Activated T-helper 2 cell treated with anti-CD3 and anti-CD28 coated beads, Interferon-gamma antibody, Interleukin-2, Interleukin-4, amounts not matched to agents 10 μg/mL and 5 μg/mL and 100 μg/mL, durations not matched to agents 14 hours and 24 hours and 36 hours (primary cell): ENCODE results near the gene ARMC9. TPM values are rescaled to one million over a fixed set of nuclear protein-coding genes. Genes with fewer than 3 reads are reported as not detected.

Source experiments
- DNase-seq: peaks from one replicate; pipeline ENCODE4 v3.0.0; 2021; ENCODE audit warnings: low spot score
- H3K27ac Mint-ChIP-seq: one replicate; pipeline ENCODE4 v1.8.0; 2021; ENCODE audit warnings: mixed read lengths
- H3K27me3 Mint-ChIP-seq: one replicate; pipeline ENCODE4 v1.8.0; 2021; ENCODE audit warnings: low read depth, mixed read lengths
- H3K36me3 Mint-ChIP-seq: one replicate; pipeline ENCODE4 v1.8.0; 2021; ENCODE audit warnings: low read depth, mixed read lengths
- H3K4me1 Mint-ChIP-seq: one replicate; pipeline ENCODE4 v1.8.0; 2021; ENCODE audit warnings: low read depth, mixed read lengths
- H3K4me3 Mint-ChIP-seq: one replicate; pipeline ENCODE4 v1.8.0; 2021; ENCODE audit warnings: low read depth, mild to moderate bottlenecking, moderate library complexity, mixed read lengths
- H3K9me3 Mint-ChIP-seq: one replicate; pipeline ENCODE4 v1.8.0; 2021; ENCODE audit warnings: mixed read lengths
- intact Hi-C: fragments of 100-400 bp; cut with micrococcal nuclease; formaldehyde crosslinking; loops from one replicate; pipeline ENCODE4 v1.15.1; 2023
- total RNA-seq: library from RNA; stranded (reverse); gene quantifications from 2 replicates; pipeline ENCODE4 v1.2.3, GENCODE V29; 2022

ARMC9 gene
- total RNA-seq, 1 donor from 2014 or later = 3.3 TPM

DNA sequence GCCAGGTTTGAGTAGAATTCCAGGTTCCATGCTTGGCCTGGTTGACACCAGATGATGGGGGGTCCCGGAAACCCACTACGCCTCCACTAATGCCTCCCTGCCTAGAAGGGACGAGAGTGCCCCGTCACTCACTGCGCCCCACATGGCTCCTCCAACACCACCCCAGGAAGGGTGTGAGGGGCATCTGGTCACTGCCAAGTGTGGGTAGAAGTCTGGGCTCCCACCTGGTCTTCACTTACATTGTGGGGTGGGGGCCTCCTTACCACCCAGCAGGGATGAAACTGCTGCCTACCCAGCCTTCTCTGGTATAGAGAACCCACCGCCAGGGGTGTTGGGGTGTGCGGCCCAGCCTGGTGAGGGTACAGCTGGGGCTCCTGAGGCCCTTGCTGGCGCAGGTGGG is 131.9 kb downstream of the ARMC9 start:
- Mint-ChIP-seq H3K4me1 (no peaks in the 10 kb centered on the region), H3K4me3 (no peak overlapping the region), H3K36me3 (no peaks in the 10 kb centered on the region), H3K9me3 (no peaks in the 10 kb centered on the region), H3K27ac (no peak overlapping the region), H3K27me3 (no peaks in the 10 kb centered on the region)
- intact Hi-C loops = no loop called here
- DNase-seq = no peak

- Mint-ChIP-seq H3K27me3 (no peaks in the 10 kb centered on the region), H3K36me3 (no peaks in the 10 kb centered on the region), H3K4me1 (no peaks in the 10 kb centered on the region), H3K4me3 (no peak overlapping the region), H3K27ac (no peak overlapping the region), H3K9me3 (no peaks in the 10 kb centered on the region)
- intact Hi-C loops = no loop called here
- no peak for DNase-seq
Observed at GRCh38 chr2:231331533-231331932, 133.1 kb downstream of the ARMC9 start.

- H3K4me3 Mint-ChIP-seq = no peak overlapping the region
- H3K9me3 Mint-ChIP-seq = no peaks in the 10 kb centered on the region
- H3K36me3 Mint-ChIP-seq = no peaks in the 10 kb centered on the region
- no peak overlapping the region for H3K27ac Mint-ChIP-seq
- no peaks in the 10 kb centered on the region for H3K27me3 Mint-ChIP-seq
- no peaks in the 10 kb centered on the region for H3K4me1 Mint-ChIP-seq
- no peak for DNase-seq
- intact Hi-C loops = no loop called here
Observed at GRCh38 chr2:231332388-231332787, 134.0 kb downstream of the ARMC9 start.

DNA sequence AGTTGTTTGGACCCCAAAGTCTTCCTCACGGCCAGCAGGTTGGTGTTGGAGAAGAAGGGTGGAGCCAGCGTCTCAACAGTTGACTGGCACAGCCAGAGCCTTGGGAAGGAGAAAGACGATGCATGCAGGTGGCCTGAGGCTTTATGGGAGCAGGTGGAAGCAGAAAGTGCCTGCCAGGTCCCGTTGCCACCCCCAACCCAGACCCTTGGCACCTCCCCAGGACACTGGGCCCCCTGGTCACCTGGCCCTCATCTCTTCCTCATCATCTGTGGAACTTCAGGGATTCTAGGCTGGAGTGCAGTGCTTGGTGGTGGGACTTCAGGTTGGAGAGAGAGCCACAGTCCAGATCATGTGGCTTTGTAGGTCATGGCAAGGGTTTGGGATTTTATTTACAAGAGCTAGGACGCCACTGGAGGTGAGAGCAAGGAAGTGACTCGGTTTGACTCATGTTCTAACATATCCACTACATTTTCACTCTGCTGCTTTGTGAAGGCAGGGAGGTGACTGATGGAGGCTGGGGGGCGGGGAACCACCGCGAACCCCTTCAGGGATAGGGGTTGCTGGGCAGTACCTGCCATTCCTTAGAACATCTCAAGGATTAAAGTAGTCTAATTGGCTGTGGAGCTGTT is 134.6 kb downstream of the ARMC9 start:
- Mint-ChIP-seq H3K36me3 (no peaks in the 10 kb centered on the region), H3K27ac (no peak overlapping the region), H3K27me3 (no peaks in the 10 kb centered on the region), H3K4me3 (no peak overlapping the region), H3K4me1 (no peaks in the 10 kb centered on the region), H3K9me3 (no peaks in the 10 kb centered on the region)
- DNase-seq = no peak
- intact Hi-C loops = no loop called here

DNA sequence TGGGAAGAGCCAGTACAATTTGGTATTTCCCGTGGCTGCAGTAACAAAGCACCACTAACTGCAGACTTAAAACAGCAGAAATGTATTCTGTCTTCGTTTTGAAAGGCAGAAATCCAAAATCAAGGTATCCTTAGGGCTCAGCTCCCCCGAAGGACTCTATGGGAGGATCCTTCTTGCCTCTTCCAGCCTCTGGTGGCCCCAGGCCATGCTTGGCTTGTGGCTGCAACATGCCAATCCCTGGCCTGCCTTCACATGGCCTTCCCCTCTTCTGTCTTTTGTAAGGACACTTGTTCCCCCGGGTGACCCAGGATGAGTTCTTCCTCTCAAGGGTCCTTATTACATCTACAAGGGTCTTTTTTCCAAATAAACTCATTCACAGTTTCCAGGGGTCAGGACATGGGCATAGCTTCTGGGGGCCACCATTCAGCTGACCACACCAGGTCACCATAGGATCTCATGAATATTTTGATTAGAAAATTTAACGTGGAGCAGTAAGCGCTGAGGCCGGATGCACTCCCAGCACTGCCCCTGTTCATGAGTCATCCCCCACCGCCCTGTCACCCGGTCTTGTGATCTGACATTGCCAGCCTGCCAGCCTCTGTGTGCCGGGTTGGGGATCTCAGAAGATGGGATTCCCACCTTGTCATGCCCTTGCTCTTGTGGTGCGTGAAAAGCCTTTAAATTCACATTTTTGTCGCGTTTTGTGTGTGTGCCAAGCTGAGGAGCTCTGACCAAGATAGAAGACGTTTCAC is 135.9 kb downstream of the ARMC9 start:
- no peaks in the 10 kb centered on the region for H3K4me1 Mint-ChIP-seq
- H3K9me3 Mint-ChIP-seq = no peaks in the 10 kb centered on the region
- no peaks in the 10 kb centered on the region for H3K27me3 Mint-ChIP-seq
- DNase-seq = no peak
- no peaks in the 10 kb centered on the region for H3K36me3 Mint-ChIP-seq
- intact Hi-C loops = no loop called here
- H3K4me3 Mint-ChIP-seq = no peak overlapping the region
- H3K27ac Mint-ChIP-seq = no peak overlapping the region

GRCh38 chr2:231334981-231335380 is 136.6 kb downstream of the ARMC9 start:
- Mint-ChIP-seq H3K27me3 (no peaks in the 10 kb centered on the region), H3K36me3 (no peaks in the 10 kb centered on the region), H3K9me3 (no peaks in the 10 kb centered on the region), H3K4me3 (no peak overlapping the region), H3K4me1 (no peaks in the 10 kb centered on the region), H3K27ac (no peak overlapping the region)
- DNase-seq = no peak
- intact Hi-C loops = no loop called here

DNA sequence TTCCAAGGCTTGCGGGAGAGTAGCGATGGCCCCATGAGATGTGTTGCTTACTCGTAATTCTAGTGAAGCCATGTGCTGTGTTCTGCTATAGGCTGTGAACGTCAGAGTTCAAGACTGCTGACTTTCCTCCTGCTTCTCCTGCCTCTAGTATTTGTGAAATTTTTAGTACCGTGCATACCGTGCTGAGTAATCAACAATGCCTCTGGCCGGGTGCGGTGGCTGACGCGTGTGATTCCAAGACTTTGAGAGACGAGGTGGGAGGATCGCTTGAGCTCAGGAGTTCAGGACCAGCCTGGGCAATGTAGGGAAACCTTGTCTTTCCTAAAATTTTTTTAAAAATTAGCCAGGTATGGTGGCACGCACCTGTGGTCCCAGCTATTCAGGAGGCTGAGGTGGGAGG is 137.2 kb downstream of the ARMC9 start:
- Mint-ChIP-seq H3K4me1 (no peaks in the 10 kb centered on the region), H3K27me3 (no peaks in the 10 kb centered on the region), H3K36me3 (no peaks in the 10 kb centered on the region), H3K9me3 (no peaks in the 10 kb centered on the region), H3K27ac (no peak overlapping the region), H3K4me3 (no peak overlapping the region)
- no peak for DNase-seq
- intact Hi-C loops = no loop called here

DNA sequence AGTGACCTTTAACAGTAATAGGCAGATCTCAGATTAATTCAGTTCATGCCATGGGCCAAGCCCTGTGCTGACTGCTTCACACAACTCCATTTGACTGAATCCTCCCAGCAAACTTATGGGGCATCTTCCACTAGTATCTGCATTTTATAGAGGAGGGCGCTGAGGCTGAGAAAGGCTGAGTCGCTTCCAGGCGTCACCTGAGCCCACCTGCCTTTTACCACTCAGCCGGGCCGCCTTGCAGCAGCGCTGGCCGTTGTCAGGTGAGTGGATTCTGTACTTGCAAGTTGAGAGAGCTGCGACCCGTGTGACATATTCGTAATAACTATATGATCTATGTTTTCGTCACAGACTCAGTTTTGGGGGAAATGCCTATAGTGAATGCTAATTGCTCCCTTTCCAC is 137.8 kb downstream of the ARMC9 start:
- no peaks in the 10 kb centered on the region for H3K9me3 Mint-ChIP-seq
- no peaks in the 10 kb centered on the region for H3K27me3 Mint-ChIP-seq
- no peak overlapping the region for H3K4me3 Mint-ChIP-seq
- intact Hi-C loops = no loop called here
- DNase-seq = no peak
- H3K4me1 Mint-ChIP-seq = no peaks in the 10 kb centered on the region
- H3K27ac Mint-ChIP-seq = no peak overlapping the region
- H3K36me3 Mint-ChIP-seq = no peaks in the 10 kb centered on the region

DNA sequence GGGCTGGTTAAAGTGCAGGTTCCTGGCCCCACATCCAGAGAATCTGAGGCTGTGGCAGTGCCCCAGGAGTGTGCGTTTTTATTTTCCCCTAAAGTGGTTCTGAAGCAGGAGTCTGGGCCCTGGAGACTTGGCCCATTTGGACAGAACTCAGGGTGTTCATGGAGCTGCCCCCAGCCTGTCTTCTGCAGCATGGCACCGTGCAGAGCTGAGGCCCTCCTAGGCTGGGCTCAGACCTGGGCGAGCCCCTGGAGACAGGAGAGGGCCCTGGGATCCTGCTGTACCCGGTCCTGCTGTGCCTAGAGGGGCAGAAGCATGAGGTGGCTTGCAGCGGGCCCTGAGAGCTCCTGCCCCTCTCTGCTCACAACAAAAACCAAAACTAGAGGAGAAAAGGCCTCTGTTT is 138.3 kb downstream of the ARMC9 start:
- H3K4me1 Mint-ChIP-seq = no peaks in the 10 kb centered on the region
- H3K36me3 Mint-ChIP-seq = no peaks in the 10 kb centered on the region
- DNase-seq = no peak
- H3K27ac Mint-ChIP-seq = no peak overlapping the region
- no peaks in the 10 kb centered on the region for H3K27me3 Mint-ChIP-seq
- no peaks in the 10 kb centered on the region for H3K9me3 Mint-ChIP-seq
- H3K4me3 Mint-ChIP-seq = no peak overlapping the region
- intact Hi-C loops = no loop called here

DNA sequence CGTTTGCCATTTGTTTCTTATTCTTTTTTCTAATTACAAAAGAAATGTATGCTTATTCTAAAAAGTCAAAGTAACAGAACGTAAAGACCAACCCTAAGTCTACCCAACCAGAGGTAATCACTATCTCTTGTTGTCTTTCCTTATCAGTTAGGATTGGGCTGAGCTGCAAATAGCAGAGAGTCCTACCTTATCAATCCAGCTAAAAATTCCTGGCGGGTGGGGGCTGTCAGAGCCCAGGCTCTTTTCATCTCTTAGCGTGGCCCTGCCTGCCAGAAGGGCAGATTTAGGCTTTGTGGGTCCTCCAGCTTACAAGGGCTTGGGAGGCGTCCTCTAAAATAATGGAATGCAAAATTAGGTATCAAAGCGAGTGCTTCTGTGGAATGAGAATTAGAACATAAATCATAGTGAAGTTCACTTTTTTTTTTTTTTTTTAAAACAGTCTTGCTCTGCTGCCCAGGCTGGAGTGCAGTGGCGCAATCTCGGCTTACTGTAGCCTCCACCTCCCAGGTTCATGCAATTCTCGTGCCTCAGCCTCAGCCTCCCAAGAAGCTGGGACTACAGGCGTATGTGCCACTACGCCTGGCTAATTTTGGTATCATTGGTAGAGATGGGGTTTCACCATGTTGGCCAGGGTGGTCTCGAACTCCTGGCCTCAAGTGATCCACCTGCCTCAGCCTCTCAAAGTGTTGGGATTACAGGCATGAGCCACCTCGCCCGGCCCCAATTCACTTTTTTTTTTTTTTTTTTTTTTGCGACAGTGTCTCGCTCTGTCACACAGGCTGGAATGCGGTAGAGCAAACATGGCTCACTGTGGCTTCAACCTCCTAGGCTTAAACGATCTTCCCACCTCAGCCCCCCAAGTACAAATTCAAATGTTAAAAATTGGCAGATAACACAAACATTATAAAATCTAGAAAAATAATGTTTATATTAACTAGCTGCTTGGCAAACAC is 139.7 kb downstream of the ARMC9 start:
- DNase-seq = no peak

DNA sequence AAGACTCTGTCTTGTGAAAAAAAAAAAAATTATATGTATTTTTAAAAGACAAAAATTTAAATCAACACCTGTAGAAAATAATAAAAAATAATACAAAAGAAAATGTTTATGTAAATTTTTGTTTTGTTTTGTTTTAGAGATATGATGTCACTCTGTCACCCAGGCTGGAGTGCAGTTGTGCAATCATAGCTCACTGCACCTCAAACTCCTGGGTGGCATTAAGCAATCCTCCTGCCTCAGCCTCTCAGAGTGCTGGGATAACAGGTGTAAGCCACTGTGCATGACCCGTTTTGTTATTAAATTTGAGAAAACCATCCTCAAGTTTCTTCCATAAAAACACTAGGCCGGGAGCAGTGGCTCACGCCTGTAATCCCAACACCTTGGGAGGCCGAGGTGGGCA is 140.9 kb downstream of the ARMC9 start:
- no peaks in the 10 kb centered on the region for H3K9me3 Mint-ChIP-seq
- H3K36me3 Mint-ChIP-seq = no peaks in the 10 kb centered on the region
- H3K27me3 Mint-ChIP-seq = peaks cover 5% of the 10 kb centered on the region
- H3K4me1 Mint-ChIP-seq = no peaks in the 10 kb centered on the region
- no peak for DNase-seq
- intact Hi-C loops = no loop called here
- H3K27ac Mint-ChIP-seq = no peak overlapping the region
- H3K4me3 Mint-ChIP-seq = no peak overlapping the region

More for the DNA sequence above, 139.7 kb downstream of the ARMC9 start:
- Mint-ChIP-seq H3K9me3 (no peaks in the 10 kb centered on the region), H3K27me3 (no peaks in the 10 kb centered on the region), H3K27ac (no peak overlapping the region), H3K4me3 (no peak overlapping the region), H3K4me1 (no peaks in the 10 kb centered on the region), H3K36me3 (no peaks in the 10 kb centered on the region)
- intact Hi-C loops = no loop called here

GRCh38 chr2:231341100-231341499 is 142.7 kb downstream of the ARMC9 start:
- peaks cover 18% of the 10 kb centered on the region for H3K27me3 Mint-ChIP-seq
- no peaks in the 10 kb centered on the region for H3K36me3 Mint-ChIP-seq
- H3K9me3 Mint-ChIP-seq = no peaks in the 10 kb centered on the region
- no peak overlapping the region for H3K27ac Mint-ChIP-seq
- no peaks in the 10 kb centered on the region for H3K4me1 Mint-ChIP-seq
- intact Hi-C loops = no loop called here
- DNase-seq = no peak
- H3K4me3 Mint-ChIP-seq = no peak overlapping the region
